HCT116 (cell line): ENCODE data around the gene MORN4. TPM values are rescaled to one million over a fixed set of nuclear protein-coding genes. Genes with fewer than 3 reads are reported as not detected.

ENCODE experiments used
- ATAC-seq: fragments of 200-7000 bp; cut with Tn5 transposase; 2 replicates; pipeline ENCODE4 v1.9.1; 2020; ENCODE audit warnings: mild to moderate bottlenecking, moderate library complexity
- BruUV-seq: library from RNA; stranded (reverse); fragments of 400-500 nt; replicated peaks from 2 replicates; lab custom pipeline; 2021; lab: Mats Ljungman, UMichigan
- CTCF ChIA-PET: fragments of 300-600 bp; sonication (Branson Sonifier 250); formaldehyde crosslinking; loops from one replicate; lab custom pipeline; 2021; ENCODE audit warnings: antibody characterized with exemption; lab: Charles Lee
- POLR2A ChIA-PET: fragments of 300-600, 350-600 bp; sonication (Branson Sonifier 250); formaldehyde crosslinking; loops from one replicate; lab custom pipeline; 2021; ENCODE audit warnings: antibody characterized with exemption; lab: Charles Lee
- RAD21 ChIA-PET, 2 experiments: fragments of 300-600 bp; sonication (Branson Sonifier 250); formaldehyde crosslinking; loops; one replicate each; lab custom pipeline; 2023; ENCODE audit warnings: low total read pairs in 2 of 2; ENCODE audit not compliant: uncharacterized antibody in 2 of 2, unreplicated experiment in 2 of 2, low non-redundant PET in 1 of 2; lab: Charles Lee
- DNase-seq: peaks from one replicate; pipeline ENCODE4 v3.0.0-alpha.2; 2010; ENCODE audit warnings: low read depth, low spot score
- H2AFZ ChIP-seq: fragments of 200-600 bp; shearing (Covaris generic), sonication (generic); 2 replicates; pipeline ENCODE4 v1.6.1; 2017; ENCODE audit warnings: low read depth, mixed run types, mixed read lengths, antibody characterized with exemption, low read length; ENCODE audit not compliant: poor library complexity, severe bottlenecking
- H3K27ac ChIP-seq: 2 replicates; pipeline ENCODE4 v1.5.1; 2012; ENCODE audit warnings: low read depth, low read length
- H3K27me3 ChIP-seq: fragments of 200-600 bp; sonication (generic); 2 replicates; pipeline ENCODE4 v1.6.1; 2016; ENCODE audit warnings: mixed run types, low read length, mixed read lengths; ENCODE audit not compliant: insufficient read depth
- H3K36me3 ChIP-seq, 2 experiments: fragments of 200-500 bp in 1 of 2; fragments of 200-600 bp in 1 of 2; sonication (Bioruptor generic) in 1 of 2; sonication (generic) in 1 of 2; 2 replicates each; pipeline versions ENCODE4 v1.5.1 to v1.6.1; 2014 to 2016; ENCODE audit warnings: low read length in 2 of 2, inconsistent platforms in 1 of 2, mixed read lengths in 1 of 2, mixed run types in 1 of 2; ENCODE audit not compliant: insufficient read depth in 2 of 2, control insufficient read depth in 1 of 2
- H3K4me1 ChIP-seq, 2 experiments: fragments of 200-600 bp in 1 of 2; sonication (generic) in 1 of 2; 2 replicates each; pipeline versions ENCODE4 v1.5.1 to v1.6.1; 2012 to 2017; ENCODE audit warnings: low read length in 2 of 2, inconsistent platforms in 1 of 2, mild to moderate bottlenecking in 1 of 2, mixed read lengths in 1 of 2, mixed run types in 1 of 2, moderate library complexity in 1 of 2; ENCODE audit not compliant: insufficient read depth in 2 of 2, control insufficient read depth in 1 of 2
- H3K4me2 ChIP-seq: fragments of 200-600 bp; sonication (generic); 2 replicates; pipeline ENCODE4 v1.6.1; 2017; ENCODE audit warnings: mixed run types, low read length, mixed read lengths
- H3K4me3 ChIP-seq, 2 experiments: fragments of 200-600 bp in 1 of 2; sonication (generic) in 1 of 2; replicated peaks in 1 of 2; 2 replicates each; pipeline ENCODE4 v1.5.1; 2011 to 2016; ENCODE audit warnings: low read length in 2 of 2, control low read depth in 1 of 2, low read depth in 1 of 2, mild to moderate bottlenecking in 1 of 2, mixed read lengths in 1 of 2, mixed run types in 1 of 2
- H3K79me2 ChIP-seq: fragments of 200-600 bp; sonication (generic); 2 replicates; pipeline ENCODE4 v1.6.1; 2017; ENCODE audit warnings: mild to moderate bottlenecking, mixed run types, low read length, moderate library complexity, mixed read lengths; ENCODE audit not compliant: insufficient read depth
- H3K9ac ChIP-seq: fragments of 200-600 bp; sonication (generic); 2 replicates; pipeline ENCODE4 v1.6.1; 2016; ENCODE audit warnings: low read length, mixed read lengths
- H3K9me2 ChIP-seq: fragments of 200-600 bp; sonication (generic), shearing (Covaris generic); 2 replicates; pipeline ENCODE4 v1.6.1; 2017; ENCODE audit warnings: mixed run types, mild to moderate bottlenecking, moderate library complexity; ENCODE audit not compliant: insufficient read depth
- H3K9me3 ChIP-seq, 2 experiments: fragments of 200-500 bp in 1 of 2; fragments of 200-600 bp in 1 of 2; sonication (Bioruptor generic) in 1 of 2; sonication (generic) in 1 of 2; 2 replicates each; pipeline ENCODE4 v1.6.1; 2014 to 2017; ENCODE audit warnings: low read length in 2 of 2, mixed read lengths in 2 of 2, inconsistent platforms in 1 of 2, low read depth in 1 of 2, mild to moderate bottlenecking in 1 of 2, mixed run types in 1 of 2, moderate library complexity in 1 of 2; ENCODE audit not compliant: control insufficient read depth in 1 of 2, insufficient read depth in 1 of 2
- H4K20me1 ChIP-seq: fragments of 200-600 bp; sonication (generic), shearing (Covaris generic); 2 replicates; pipeline ENCODE4 v1.6.1; 2017; ENCODE audit warnings: mixed run types, mild to moderate bottlenecking, moderate library complexity; ENCODE audit not compliant: insufficient read depth
- CBX3 ChIP-seq: IDR thresholded peaks from 2 replicates; pipeline ENCODE4 v1.6.1; 2012; ENCODE audit warnings: low read depth
- CEBPB ChIP-seq: IDR thresholded peaks from 2 replicates; pipeline ENCODE4 v1.6.1; 2012; ENCODE audit warnings: low read depth
- EGR1 ChIP-seq: IDR thresholded peaks from 2 replicates; pipeline ENCODE4 v1.6.1; 2012; ENCODE audit warnings: low read depth
- EZH2 ChIP-seq: fragments of 200-600 bp; sonication (generic); IDR thresholded peaks from 2 replicates; pipeline ENCODE4 v1.6.1; 2017; ENCODE audit warnings: antibody characterized with exemption, mixed run types
- EZH2phosphoT487 ChIP-seq: fragments of 200-600 bp; IDR thresholded peaks from 2 replicates; pipeline ENCODE4 v1.6.1; 2018; ENCODE audit warnings: antibody characterized with exemption, borderline replicate concordance
- FOSL1 ChIP-seq: IDR thresholded peaks from 2 replicates; pipeline ENCODE4 v1.6.1; 2012; ENCODE audit warnings: low read depth
- JUND ChIP-seq: IDR thresholded peaks from 2 replicates; pipeline ENCODE4 v1.6.1; 2012
- POLR2AphosphoS5 ChIP-seq: IDR thresholded peaks from 2 replicates; pipeline ENCODE4 v1.6.1; 2011; ENCODE audit warnings: mild to moderate bottlenecking, low read depth, low read length, moderate library complexity
- SIN3A ChIP-seq: IDR thresholded peaks from 2 replicates; pipeline ENCODE4 v1.6.1; 2012; ENCODE audit warnings: low read depth
- ZFX ChIP-seq: fragments of 450-650 bp; IDR thresholded peaks from 2 replicates; pipeline ENCODE4 v1.6.1; 2017
- ZNF274 ChIP-seq: fragments of 200-500 bp; sonication (Bioruptor generic); IDR thresholded peaks from 2 replicates; pipeline ENCODE4 v1.6.1; 2014; ENCODE audit warnings: mild to moderate bottlenecking, low read depth, low read length, inconsistent platforms
- intact Hi-C: fragments of 100-400 bp; cut with micrococcal nuclease; formaldehyde crosslinking; loops from 2 replicates; pipeline ENCODE4 v1.10.0; 2022
- total RNA-seq: library from RNA; stranded (reverse); gene quantifications from one replicate; pipeline ENCODE4 v1.2.1, GENCODE V29; 2021; ENCODE audit not compliant: unreplicated experiment
- TF ChIP-seq, protein P1 (sequence below): IDR thresholded peaks from 2 replicates; pipeline ENCODE4 v1.6.1; 2012
- TF ChIP-seq, protein P2 (sequence below): IDR thresholded peaks from 2 replicates; pipeline ENCODE4 v1.6.1; 2012; ENCODE audit warnings: low read depth

Gene MORN4
- total RNA-seq, 1 experiment from 2014 or later: 8.0 TPM

DNA sequence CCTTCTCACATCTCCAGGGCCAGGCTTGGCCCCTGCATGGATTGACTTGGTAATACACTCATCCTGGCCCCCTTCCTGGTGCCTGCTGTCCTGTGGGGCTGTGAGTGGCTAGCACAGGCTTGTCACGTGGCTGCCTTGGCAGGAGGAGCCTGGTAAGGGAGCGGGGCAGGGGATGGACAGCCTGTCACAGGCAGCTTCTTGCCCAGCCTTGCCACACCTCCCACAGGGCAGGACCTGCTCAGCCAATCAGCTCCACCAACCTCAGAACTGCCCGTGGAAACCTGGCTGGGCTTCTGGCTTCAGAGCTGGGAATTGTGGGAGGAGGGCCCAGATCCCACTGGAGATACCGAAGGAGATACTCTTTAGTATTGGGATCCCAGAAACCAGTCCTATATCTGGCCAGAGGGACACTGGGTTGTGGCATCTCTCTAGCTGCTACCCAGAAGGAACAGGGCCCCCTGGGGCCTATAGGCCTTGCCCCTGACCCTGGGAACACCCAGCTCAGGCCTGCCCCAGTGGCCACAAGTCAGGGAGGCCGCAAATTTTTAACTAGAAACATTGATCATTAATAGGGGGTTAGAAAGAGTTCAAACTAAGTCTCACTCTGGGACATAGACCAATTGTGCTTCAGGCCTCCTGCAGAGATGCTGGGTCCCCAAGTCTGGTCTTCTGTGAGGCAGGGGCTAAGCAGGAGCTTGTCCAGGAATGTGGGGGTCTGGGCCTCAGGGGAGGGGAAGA is 49.1 kb downstream of the MORN4 start, which contains the start of gene HOGA1:
Gene HOGA1 (plus strand): TSS at position 330 of the 738 bp plus-strand sequence. CDS start 315 bp downstream, at position 645.
- no peak within 1 kb of the TSS for H2AFZ ChIP-seq
- H3K27me3 ChIP-seq: no peaks in the 10 kb centered on the region
- no peaks in the 10 kb centered on the region for H3K36me3 ChIP-seq
- peak within 1 kb of the TSS; percentile 27 for H3K27ac ChIP-seq
- BruUV-seq: TSS peak; percentile 75
- H3K79me2 ChIP-seq: no peaks in the 10 kb centered on the region
- H3K9me3 ChIP-seq: no peaks in the 10 kb centered on the region
- H3K9me2 ChIP-seq: no peaks in the 10 kb centered on the region
- POLR2A ChIA-PET: interaction anchor here (0.9 to 1.7 kb wide), 4 partner anchors 8 to 21 kb away, joined by 4 to 11 read pairs (median 5); no protein-coding TSS in a partner anchor
- peak; percentile 100 for ATAC-seq
- peak within 1 kb of the TSS; percentile 25; the same call in 1 of the 2 replicates for H3K9ac ChIP-seq
- peak within 1 kb of the TSS in 1 of 2 experiments; percentile 23; a peak in 2 of 4 replicates for H3K4me3 ChIP-seq
- H4K20me1 ChIP-seq: no peaks in the 10 kb centered on the region
- TF ChIP-seq SIN3A (no peak), CBX3 (no peak), JUND (no peak), EZH2 (no peak), CEBPB (no peak), ZFX (peak; percentile 19; the same call in 1 of the 2 replicates), EZH2phosphoT487 (no peak), POLR2AphosphoS5 (peak; percentile 61), FOSL1 (no peak), ZNF274 (no peak), EGR1 (no peak)
- TF ChIP-seq, protein P1, sequence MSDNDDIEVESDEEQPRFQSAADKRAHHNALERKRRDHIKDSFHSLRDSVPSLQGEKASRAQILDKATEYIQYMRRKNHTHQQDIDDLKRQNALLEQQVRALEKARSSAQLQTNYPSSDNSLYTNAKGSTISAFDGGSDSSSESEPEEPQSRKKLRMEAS: peak; percentile 47; the same call in 1 of the 2 replicates
- TF ChIP-seq, protein P2, sequence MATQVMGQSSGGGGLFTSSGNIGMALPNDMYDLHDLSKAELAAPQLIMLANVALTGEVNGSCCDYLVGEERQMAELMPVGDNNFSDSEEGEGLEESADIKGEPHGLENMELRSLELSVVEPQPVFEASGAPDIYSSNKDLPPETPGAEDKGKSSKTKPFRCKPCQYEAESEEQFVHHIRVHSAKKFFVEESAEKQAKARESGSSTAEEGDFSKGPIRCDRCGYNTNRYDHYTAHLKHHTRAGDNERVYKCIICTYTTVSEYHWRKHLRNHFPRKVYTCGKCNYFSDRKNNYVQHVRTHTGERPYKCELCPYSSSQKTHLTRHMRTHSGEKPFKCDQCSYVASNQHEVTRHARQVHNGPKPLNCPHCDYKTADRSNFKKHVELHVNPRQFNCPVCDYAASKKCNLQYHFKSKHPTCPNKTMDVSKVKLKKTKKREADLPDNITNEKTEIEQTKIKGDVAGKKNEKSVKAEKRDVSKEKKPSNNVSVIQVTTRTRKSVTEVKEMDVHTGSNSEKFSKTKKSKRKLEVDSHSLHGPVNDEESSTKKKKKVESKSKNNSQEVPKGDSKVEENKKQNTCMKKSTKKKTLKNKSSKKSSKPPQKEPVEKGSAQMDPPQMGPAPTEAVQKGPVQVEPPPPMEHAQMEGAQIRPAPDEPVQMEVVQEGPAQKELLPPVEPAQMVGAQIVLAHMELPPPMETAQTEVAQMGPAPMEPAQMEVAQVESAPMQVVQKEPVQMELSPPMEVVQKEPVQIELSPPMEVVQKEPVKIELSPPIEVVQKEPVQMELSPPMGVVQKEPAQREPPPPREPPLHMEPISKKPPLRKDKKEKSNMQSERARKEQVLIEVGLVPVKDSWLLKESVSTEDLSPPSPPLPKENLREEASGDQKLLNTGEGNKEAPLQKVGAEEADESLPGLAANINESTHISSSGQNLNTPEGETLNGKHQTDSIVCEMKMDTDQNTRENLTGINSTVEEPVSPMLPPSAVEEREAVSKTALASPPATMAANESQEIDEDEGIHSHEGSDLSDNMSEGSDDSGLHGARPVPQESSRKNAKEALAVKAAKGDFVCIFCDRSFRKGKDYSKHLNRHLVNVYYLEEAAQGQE: no peak
- CTCF ChIA-PET: interaction anchor here (1.0 to 2.5 kb wide), 4 partner anchors 12 to 30 kb away, joined by 5 to 13 read pairs (median 6); partner anchors contain the start of gene ANKRD2
- DNase-seq: peak; percentile 84
- RAD21 ChIA-PET: no interaction called here
- intact Hi-C loops: no loop called here
- H3K4me2 ChIP-seq: peak within 1 kb of the TSS; percentile 54
- H3K4me1 ChIP-seq: peaks cover 13 to 21% of the 10 kb centered on the region in 2 experiments
